Fibroblast of mammary gland (primary cell): ENCODE data around the gene WASF3.

ENCODE experiments used
- DNase-seq: peaks from one replicate; pipeline ENCODE4 v3.0.0-alpha.2; 2010; ENCODE audit warnings: low read depth
- H3K4me3 ChIP-seq: 2 replicates; pipeline ENCODE4 v1.5.1; 2011; ENCODE audit warnings: low read depth, mild to moderate bottlenecking, low read length, moderate library complexity; ENCODE audit not compliant: control insufficient read depth
- TF ChIP-seq, protein P1 (sequence below): conservative IDR thresholded peaks from 2 replicates; pipeline ENCODE4 v1.5.1; 2011; ENCODE audit warnings: low read depth, low read length, inconsistent platforms; ENCODE audit not compliant: control insufficient read depth, insufficient read depth

The WASF3 gene

DNA sequence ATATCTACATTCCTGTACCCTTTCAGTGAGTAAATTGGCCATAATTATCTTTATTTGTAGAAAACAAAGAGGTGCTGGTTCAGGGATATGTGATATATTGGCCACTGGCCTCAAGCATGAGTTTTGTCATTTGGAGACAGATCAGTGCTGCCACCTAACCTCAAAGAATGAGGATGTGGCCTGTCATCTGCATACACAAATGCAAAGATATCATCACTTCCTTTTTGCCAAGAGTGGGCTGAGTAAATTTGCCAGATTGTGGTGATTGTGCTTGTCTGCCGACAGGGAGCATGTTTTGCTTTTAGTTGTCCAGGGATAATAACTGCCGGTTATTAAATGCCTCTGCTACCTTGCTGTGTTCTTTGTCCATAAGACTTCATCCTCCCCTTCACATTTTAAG is 44.2 kb downstream of the WASF3 start:
- DNase-seq: peak; percentile 64
- H3K4me3 ChIP-seq: no peak overlapping the region
- TF ChIP-seq, protein P1, sequence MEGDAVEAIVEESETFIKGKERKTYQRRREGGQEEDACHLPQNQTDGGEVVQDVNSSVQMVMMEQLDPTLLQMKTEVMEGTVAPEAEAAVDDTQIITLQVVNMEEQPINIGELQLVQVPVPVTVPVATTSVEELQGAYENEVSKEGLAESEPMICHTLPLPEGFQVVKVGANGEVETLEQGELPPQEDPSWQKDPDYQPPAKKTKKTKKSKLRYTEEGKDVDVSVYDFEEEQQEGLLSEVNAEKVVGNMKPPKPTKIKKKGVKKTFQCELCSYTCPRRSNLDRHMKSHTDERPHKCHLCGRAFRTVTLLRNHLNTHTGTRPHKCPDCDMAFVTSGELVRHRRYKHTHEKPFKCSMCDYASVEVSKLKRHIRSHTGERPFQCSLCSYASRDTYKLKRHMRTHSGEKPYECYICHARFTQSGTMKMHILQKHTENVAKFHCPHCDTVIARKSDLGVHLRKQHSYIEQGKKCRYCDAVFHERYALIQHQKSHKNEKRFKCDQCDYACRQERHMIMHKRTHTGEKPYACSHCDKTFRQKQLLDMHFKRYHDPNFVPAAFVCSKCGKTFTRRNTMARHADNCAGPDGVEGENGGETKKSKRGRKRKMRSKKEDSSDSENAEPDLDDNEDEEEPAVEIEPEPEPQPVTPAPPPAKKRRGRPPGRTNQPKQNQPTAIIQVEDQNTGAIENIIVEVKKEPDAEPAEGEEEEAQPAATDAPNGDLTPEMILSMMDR: peak; percentile 19

DNA sequence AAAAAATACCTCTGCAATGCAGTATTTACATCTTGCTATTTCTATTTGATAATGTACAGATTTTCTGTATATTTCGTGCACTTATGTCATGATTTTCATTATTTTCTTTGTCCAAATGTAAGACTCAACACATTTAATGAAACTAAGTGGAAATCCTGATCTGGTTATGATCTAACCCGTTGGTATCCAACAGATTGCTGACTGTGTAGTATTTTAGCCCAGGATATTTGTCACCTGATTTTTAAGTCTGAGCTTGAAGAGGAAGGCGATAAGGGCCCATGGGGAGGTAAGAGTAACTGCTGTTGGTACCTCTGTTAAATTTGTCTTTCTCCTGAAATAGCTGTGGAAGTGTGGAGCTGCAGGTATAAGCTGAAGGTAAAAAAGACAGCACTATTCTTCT is 45.3 kb downstream of the WASF3 start:
- TF ChIP-seq, protein P1: no peak
- DNase-seq: no peak
- no peak overlapping the region for H3K4me3 ChIP-seq

DNA sequence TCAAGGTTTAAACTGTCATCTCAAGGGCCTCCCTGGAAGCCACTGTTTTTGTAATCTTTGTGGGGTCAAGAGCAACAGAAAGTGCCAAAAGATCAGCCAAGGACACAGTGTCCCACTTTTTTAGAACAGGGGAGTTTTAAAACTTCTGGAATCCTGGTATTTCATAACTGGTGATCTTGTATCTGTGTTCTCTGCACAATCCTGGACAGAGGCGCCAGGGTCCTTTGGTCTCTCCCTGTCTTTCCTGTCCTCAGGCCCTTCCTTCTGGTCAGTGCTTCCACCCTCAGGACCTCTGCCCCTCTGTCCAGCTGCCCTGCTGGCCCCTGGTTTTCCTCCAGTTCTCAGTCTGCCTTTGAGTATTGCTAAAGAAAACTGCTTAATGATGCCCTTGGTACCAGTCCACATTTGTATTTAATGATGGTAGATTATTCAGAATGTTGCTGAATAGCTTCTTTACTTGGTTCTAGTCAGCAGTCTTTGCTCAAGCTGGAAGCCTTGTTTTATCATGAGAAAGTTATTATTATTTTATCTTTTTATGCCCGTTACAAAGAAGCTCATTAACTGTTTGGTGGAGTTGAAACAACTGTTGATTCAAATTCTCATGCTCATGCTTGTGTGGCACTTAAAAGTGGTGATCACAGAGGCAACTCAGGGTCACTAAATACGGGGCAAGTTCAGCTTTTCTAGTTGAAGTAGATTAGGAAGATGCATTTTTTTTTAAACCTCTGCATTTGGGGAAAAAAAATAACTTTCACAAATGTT is 47.5 kb downstream of the WASF3 start:
- TF ChIP-seq, protein P1: no peak
- no peak overlapping the region for H3K4me3 ChIP-seq

DNA sequence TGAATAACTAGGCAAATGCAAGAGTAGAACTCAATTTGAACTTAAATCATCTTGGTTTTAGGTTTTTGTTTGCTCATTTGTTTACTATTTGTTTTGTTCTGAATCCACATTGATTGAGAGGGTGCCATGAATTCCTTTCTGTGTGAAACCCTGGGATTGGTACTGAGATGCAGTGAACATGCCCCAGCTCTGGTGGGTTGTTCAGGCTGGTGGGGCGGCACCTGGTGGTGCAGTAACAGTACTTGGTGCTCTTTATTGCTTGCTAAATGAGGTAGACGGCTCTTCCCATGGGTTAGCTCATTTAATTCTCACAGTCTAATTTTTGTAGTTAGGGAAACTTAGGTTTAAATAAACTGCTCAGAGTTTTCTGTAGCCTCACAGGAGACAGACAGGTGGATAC is 48.4 kb downstream of the WASF3 start:
- TF ChIP-seq, protein P1: peak; percentile 5
- no peak overlapping the region for H3K4me3 ChIP-seq
- no peak for DNase-seq

More for the DNA sequence above, 47.5 kb downstream of the WASF3 start:
- DNase-seq: no peak

DNA sequence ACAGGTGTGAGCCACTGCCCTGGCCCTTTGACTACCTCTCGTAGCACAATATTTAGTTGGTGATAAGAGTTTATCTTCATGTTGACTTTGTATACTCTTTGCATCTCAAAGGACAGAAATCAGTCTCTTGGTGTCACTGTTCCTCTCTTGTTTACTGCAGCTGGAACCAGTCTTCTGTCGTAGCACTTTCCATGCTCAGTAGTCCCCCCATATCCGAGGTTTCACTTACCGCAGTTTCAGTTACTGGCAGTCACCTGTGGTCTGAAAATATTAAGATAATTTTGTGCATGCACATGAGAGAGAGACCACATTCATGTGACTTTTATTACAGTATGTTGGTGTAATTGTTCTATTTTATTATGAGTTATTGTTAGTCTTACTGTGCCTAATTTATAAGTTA is 49.1 kb downstream of the WASF3 start:
- no peak overlapping the region for H3K4me3 ChIP-seq
- DNase-seq: no peak
- TF ChIP-seq, protein P1: no peak

DNA sequence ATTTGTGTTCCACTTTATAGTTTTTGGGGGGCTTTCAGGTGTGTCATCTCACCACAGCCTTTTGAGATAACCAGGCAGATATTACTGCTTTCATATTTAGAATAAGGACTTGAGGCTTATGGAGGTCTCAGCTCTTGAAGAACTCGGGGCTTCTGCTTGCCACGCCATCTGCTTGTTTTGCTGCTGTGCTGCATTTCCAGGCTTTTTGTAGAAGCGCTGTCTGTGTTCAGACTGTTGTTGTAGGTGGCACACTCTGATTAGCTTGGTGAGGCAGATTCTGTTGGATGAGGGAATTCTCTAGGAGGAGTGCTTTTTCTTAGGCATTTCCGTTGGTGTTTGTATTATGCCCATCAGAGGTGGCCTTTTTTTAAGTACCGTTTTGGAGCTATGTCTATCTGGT is 57.2 kb downstream of the WASF3 start:
- TF ChIP-seq, protein P1: no peak
- no peak for DNase-seq
- H3K4me3 ChIP-seq: no peak overlapping the region
